HCT116 (cell line): ENCODE results near the gene MAGOHB. TPM values are rescaled to one million over a fixed set of nuclear protein-coding genes. Genes with fewer than 3 reads are reported as not detected.

ENCODE experiments used
- ATAC-seq: fragments of 200-7000 bp; cut with Tn5 transposase; 2 replicates; pipeline ENCODE4 v1.9.1; 2020; ENCODE audit warnings: mild to moderate bottlenecking, moderate library complexity
- BruUV-seq: library from RNA; stranded (reverse); fragments of 400-500 nt; replicated peaks from 2 replicates; lab custom pipeline; 2021; lab: Mats Ljungman, UMichigan
- CTCF ChIA-PET: fragments of 300-600 bp; sonication (Branson Sonifier 250); formaldehyde crosslinking; loops from one replicate; lab custom pipeline; 2021; ENCODE audit warnings: antibody characterized with exemption; lab: Charles Lee
- POLR2A ChIA-PET: fragments of 300-600, 350-600 bp; sonication (Branson Sonifier 250); formaldehyde crosslinking; loops from one replicate; lab custom pipeline; 2021; ENCODE audit warnings: antibody characterized with exemption; lab: Charles Lee
- RAD21 ChIA-PET, 2 experiments: fragments of 300-600 bp; sonication (Branson Sonifier 250); formaldehyde crosslinking; loops; one replicate each; lab custom pipeline; 2023; ENCODE audit warnings: low total read pairs in 2 of 2; ENCODE audit not compliant: uncharacterized antibody in 2 of 2, unreplicated experiment in 2 of 2, low non-redundant PET in 1 of 2; lab: Charles Lee
- DNase-seq: peaks from one replicate; pipeline ENCODE4 v3.0.0-alpha.2; 2010; ENCODE audit warnings: low read depth, low spot score
- H2AFZ ChIP-seq: fragments of 200-600 bp; shearing (Covaris generic), sonication (generic); 2 replicates; pipeline ENCODE4 v1.6.1; 2017; ENCODE audit warnings: low read depth, mixed run types, mixed read lengths, antibody characterized with exemption, low read length; ENCODE audit not compliant: poor library complexity, severe bottlenecking
- H3K27ac ChIP-seq: 2 replicates; pipeline ENCODE4 v1.5.1; 2012; ENCODE audit warnings: low read depth, low read length
- H3K27me3 ChIP-seq: fragments of 200-600 bp; sonication (generic); 2 replicates; pipeline ENCODE4 v1.6.1; 2016; ENCODE audit warnings: mixed run types, low read length, mixed read lengths; ENCODE audit not compliant: insufficient read depth
- H3K36me3 ChIP-seq, 2 experiments: fragments of 200-500 bp in 1 of 2; fragments of 200-600 bp in 1 of 2; sonication (Bioruptor generic) in 1 of 2; sonication (generic) in 1 of 2; 2 replicates each; pipeline versions ENCODE4 v1.5.1 to v1.6.1; 2014 to 2016; ENCODE audit warnings: low read length in 2 of 2, inconsistent platforms in 1 of 2, mixed read lengths in 1 of 2, mixed run types in 1 of 2; ENCODE audit not compliant: insufficient read depth in 2 of 2, control insufficient read depth in 1 of 2
- H3K4me1 ChIP-seq, 2 experiments: fragments of 200-600 bp in 1 of 2; sonication (generic) in 1 of 2; 2 replicates each; pipeline versions ENCODE4 v1.5.1 to v1.6.1; 2012 to 2017; ENCODE audit warnings: low read length in 2 of 2, inconsistent platforms in 1 of 2, mild to moderate bottlenecking in 1 of 2, mixed read lengths in 1 of 2, mixed run types in 1 of 2, moderate library complexity in 1 of 2; ENCODE audit not compliant: insufficient read depth in 2 of 2, control insufficient read depth in 1 of 2
- H3K4me2 ChIP-seq: fragments of 200-600 bp; sonication (generic); 2 replicates; pipeline ENCODE4 v1.6.1; 2017; ENCODE audit warnings: mixed run types, low read length, mixed read lengths
- H3K4me3 ChIP-seq, 2 experiments: fragments of 200-600 bp in 1 of 2; sonication (generic) in 1 of 2; replicated peaks in 1 of 2; 2 replicates each; pipeline ENCODE4 v1.5.1; 2011 to 2016; ENCODE audit warnings: low read length in 2 of 2, control low read depth in 1 of 2, low read depth in 1 of 2, mild to moderate bottlenecking in 1 of 2, mixed read lengths in 1 of 2, mixed run types in 1 of 2
- H3K79me2 ChIP-seq: fragments of 200-600 bp; sonication (generic); 2 replicates; pipeline ENCODE4 v1.6.1; 2017; ENCODE audit warnings: mild to moderate bottlenecking, mixed run types, low read length, moderate library complexity, mixed read lengths; ENCODE audit not compliant: insufficient read depth
- H3K9ac ChIP-seq: fragments of 200-600 bp; sonication (generic); 2 replicates; pipeline ENCODE4 v1.6.1; 2016; ENCODE audit warnings: low read length, mixed read lengths
- H3K9me2 ChIP-seq: fragments of 200-600 bp; sonication (generic), shearing (Covaris generic); 2 replicates; pipeline ENCODE4 v1.6.1; 2017; ENCODE audit warnings: mixed run types, mild to moderate bottlenecking, moderate library complexity; ENCODE audit not compliant: insufficient read depth
- H3K9me3 ChIP-seq, 2 experiments: fragments of 200-500 bp in 1 of 2; fragments of 200-600 bp in 1 of 2; sonication (Bioruptor generic) in 1 of 2; sonication (generic) in 1 of 2; 2 replicates each; pipeline ENCODE4 v1.6.1; 2014 to 2017; ENCODE audit warnings: low read length in 2 of 2, mixed read lengths in 2 of 2, inconsistent platforms in 1 of 2, low read depth in 1 of 2, mild to moderate bottlenecking in 1 of 2, mixed run types in 1 of 2, moderate library complexity in 1 of 2; ENCODE audit not compliant: control insufficient read depth in 1 of 2, insufficient read depth in 1 of 2
- H4K20me1 ChIP-seq: fragments of 200-600 bp; sonication (generic), shearing (Covaris generic); 2 replicates; pipeline ENCODE4 v1.6.1; 2017; ENCODE audit warnings: mixed run types, mild to moderate bottlenecking, moderate library complexity; ENCODE audit not compliant: insufficient read depth
- CBX3 ChIP-seq: IDR thresholded peaks from 2 replicates; pipeline ENCODE4 v1.6.1; 2012; ENCODE audit warnings: low read depth
- CEBPB ChIP-seq: IDR thresholded peaks from 2 replicates; pipeline ENCODE4 v1.6.1; 2012; ENCODE audit warnings: low read depth
- ELF1 ChIP-seq: IDR thresholded peaks from 2 replicates; pipeline ENCODE4 v1.6.1; 2012; ENCODE audit warnings: low read depth, borderline replicate concordance
- EZH2 ChIP-seq: fragments of 200-600 bp; sonication (generic); IDR thresholded peaks from 2 replicates; pipeline ENCODE4 v1.6.1; 2017; ENCODE audit warnings: antibody characterized with exemption, mixed run types
- EZH2phosphoT487 ChIP-seq: fragments of 200-600 bp; IDR thresholded peaks from 2 replicates; pipeline ENCODE4 v1.6.1; 2018; ENCODE audit warnings: antibody characterized with exemption, borderline replicate concordance
- POLR2A ChIP-seq: IDR thresholded peaks from 2 replicates; pipeline ENCODE4 v1.7.0; 2011; ENCODE audit warnings: borderline replicate concordance; ENCODE audit not compliant: insufficient read depth, insufficient read length; ENCODE audit errors: extremely low read depth
- RAD21 ChIP-seq: IDR thresholded peaks from 2 replicates; pipeline ENCODE4 v1.6.1; 2012; ENCODE audit warnings: low read depth, mild to moderate bottlenecking
- SP1 ChIP-seq: IDR thresholded peaks from 2 replicates; pipeline ENCODE4 v1.6.1; 2012; ENCODE audit warnings: low read depth
- YY1 ChIP-seq: IDR thresholded peaks from 2 replicates; pipeline ENCODE4 v1.6.1; 2011; ENCODE audit warnings: low read length, low read depth, moderate library complexity, mild to moderate bottlenecking; ENCODE audit not compliant: insufficient replicate concordance; ENCODE audit errors: extremely low read depth
- intact Hi-C: fragments of 100-400 bp; cut with micrococcal nuclease; formaldehyde crosslinking; loops from 2 replicates; pipeline ENCODE4 v1.10.0; 2022
- total RNA-seq: library from RNA; stranded (reverse); gene quantifications from one replicate; pipeline ENCODE4 v1.2.1, GENCODE V29; 2021; ENCODE audit not compliant: unreplicated experiment
- TF ChIP-seq, protein P1 (sequence below): IDR thresholded peaks from 2 replicates; pipeline ENCODE4 v1.6.1; 2012
- TF ChIP-seq, protein P2 (sequence below): IDR thresholded peaks from 2 replicates; pipeline ENCODE4 v1.6.1; 2012; ENCODE audit warnings: low read depth

Gene MAGOHB
- total RNA-seq, 1 experiment from 2014 or later, result 55.8 TPM

DNA sequence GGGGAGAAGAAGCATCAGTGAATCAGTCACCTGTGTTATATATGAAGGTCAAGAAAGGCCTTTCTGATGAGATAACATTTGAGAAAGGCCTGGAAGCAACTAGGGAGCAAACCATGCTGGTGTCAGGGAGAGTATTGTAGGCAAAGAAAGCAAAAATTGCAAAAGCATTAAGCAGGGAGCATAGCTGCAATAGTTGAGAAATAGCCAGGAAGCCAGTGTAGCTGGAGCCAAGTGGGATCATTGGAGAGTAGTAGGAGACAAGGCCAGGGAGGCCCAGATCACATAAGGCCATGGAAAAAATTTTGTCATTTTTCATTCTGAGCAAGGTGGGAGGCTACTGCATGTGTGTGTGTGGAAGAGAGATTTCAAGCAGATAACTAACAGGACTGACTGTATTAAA, 18.8 kb upstream of the MAGOHB start:
- Histone ChIP-seq H3K9me2 (no peaks in the 10 kb centered on the region), H4K20me1 (no peaks in the 10 kb centered on the region), H3K4me1 (peaks cover 0 to 6% of the 10 kb centered on the region in 2 experiments; a peak in 1 of 4 replicates), H3K4me3 (no peak overlapping the region), H3K9me3 (no peaks in the 10 kb centered on the region), H3K36me3 (peaks cover 0 to 12% of the 10 kb centered on the region in 2 experiments; a peak in 2 of 4 replicates), H3K4me2 (no peak overlapping the region), H3K27ac (no peak overlapping the region), H3K9ac (no peak overlapping the region), H3K79me2 (no peaks in the 10 kb centered on the region), H3K27me3 (no peaks in the 10 kb centered on the region), H2AFZ (no peak overlapping the region)
- CTCF ChIA-PET, result no interaction called here
- DNase-seq (no peak), ATAC-seq (no peak)
- intact Hi-C loops, result no loop called here
- BruUV-seq, result no TSS peak
- TF ChIP-seq, protein P1, sequence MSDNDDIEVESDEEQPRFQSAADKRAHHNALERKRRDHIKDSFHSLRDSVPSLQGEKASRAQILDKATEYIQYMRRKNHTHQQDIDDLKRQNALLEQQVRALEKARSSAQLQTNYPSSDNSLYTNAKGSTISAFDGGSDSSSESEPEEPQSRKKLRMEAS, result no peak
- TF ChIP-seq CEBPB, result no peak
- no peak for TF ChIP-seq SP1
- no peak for TF ChIP-seq YY1
- TF ChIP-seq EZH2, result no peak
- TF ChIP-seq RAD21, result no peak
- no peak for TF ChIP-seq POLR2A
- TF ChIP-seq ELF1, result no peak
- TF ChIP-seq, protein P2, sequence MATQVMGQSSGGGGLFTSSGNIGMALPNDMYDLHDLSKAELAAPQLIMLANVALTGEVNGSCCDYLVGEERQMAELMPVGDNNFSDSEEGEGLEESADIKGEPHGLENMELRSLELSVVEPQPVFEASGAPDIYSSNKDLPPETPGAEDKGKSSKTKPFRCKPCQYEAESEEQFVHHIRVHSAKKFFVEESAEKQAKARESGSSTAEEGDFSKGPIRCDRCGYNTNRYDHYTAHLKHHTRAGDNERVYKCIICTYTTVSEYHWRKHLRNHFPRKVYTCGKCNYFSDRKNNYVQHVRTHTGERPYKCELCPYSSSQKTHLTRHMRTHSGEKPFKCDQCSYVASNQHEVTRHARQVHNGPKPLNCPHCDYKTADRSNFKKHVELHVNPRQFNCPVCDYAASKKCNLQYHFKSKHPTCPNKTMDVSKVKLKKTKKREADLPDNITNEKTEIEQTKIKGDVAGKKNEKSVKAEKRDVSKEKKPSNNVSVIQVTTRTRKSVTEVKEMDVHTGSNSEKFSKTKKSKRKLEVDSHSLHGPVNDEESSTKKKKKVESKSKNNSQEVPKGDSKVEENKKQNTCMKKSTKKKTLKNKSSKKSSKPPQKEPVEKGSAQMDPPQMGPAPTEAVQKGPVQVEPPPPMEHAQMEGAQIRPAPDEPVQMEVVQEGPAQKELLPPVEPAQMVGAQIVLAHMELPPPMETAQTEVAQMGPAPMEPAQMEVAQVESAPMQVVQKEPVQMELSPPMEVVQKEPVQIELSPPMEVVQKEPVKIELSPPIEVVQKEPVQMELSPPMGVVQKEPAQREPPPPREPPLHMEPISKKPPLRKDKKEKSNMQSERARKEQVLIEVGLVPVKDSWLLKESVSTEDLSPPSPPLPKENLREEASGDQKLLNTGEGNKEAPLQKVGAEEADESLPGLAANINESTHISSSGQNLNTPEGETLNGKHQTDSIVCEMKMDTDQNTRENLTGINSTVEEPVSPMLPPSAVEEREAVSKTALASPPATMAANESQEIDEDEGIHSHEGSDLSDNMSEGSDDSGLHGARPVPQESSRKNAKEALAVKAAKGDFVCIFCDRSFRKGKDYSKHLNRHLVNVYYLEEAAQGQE, result no peak
- no peak for TF ChIP-seq EZH2phosphoT487
- TF ChIP-seq CBX3, result no peak
- RAD21 ChIA-PET, result no interaction called here
- POLR2A ChIA-PET, result no interaction called here
